Sigmoid colon (tissue), 7 donors: ENCODE results near the gene RSPRY1. TPM values are rescaled to one million over a fixed set of nuclear protein-coding genes. Genes with fewer than 3 reads are reported as not detected.

Experiments used
- DNase-seq: peaks from one replicate; pipeline ENCODE4 v3.0.0-alpha.2; 2019
- H3K27ac ChIP-seq, 4 donors: fragments of 200-600 bp; sonication (generic); one replicate each; pipeline ENCODE4 v1.5.1; 2016 to 2019; ENCODE audit warnings: mild to moderate bottlenecking in 1 of 4
- H3K27me3 ChIP-seq, 3 donors: fragments of 200-600 bp; sonication (generic); one replicate each; pipeline ENCODE4 v1.5.1; 2019; ENCODE audit warnings: mild to moderate bottlenecking in 1 of 3
- H3K36me3 ChIP-seq, 4 donors: fragments of 200-600 bp; sonication (generic); one replicate each; pipeline ENCODE4 v1.5.1; 2016 to 2019
- H3K4me1 ChIP-seq, 4 donors: fragments of 200-600 bp; sonication (generic); one replicate each; pipeline ENCODE4 v1.5.1; 2017 to 2019
- H3K4me3 ChIP-seq, 4 donors: fragments of 200-600 bp; sonication (generic); one replicate each; pipeline ENCODE4 v1.5.1; 2017 to 2019; ENCODE audit warnings: mild to moderate bottlenecking in 2 of 4, moderate library complexity in 1 of 4
- H3K9me3 ChIP-seq, 4 donors: fragments of 200-600 bp in 3 of 4; sonication (generic) in 3 of 4; one replicate each; pipeline versions ENCODE4 v1.5.1 to v1.6.1; 2013 to 2019
- EP300 ChIP-seq, 4 donors: sonication (generic); formaldehyde crosslinking; IDR thresholded peaks; one replicate each; pipeline ENCODE4 v1.6.1; 2017; ENCODE audit warnings: antibody characterized with exemption in 4 of 4
- POLR2A ChIP-seq, 2 donors: fragments of 450-650 bp; IDR thresholded peaks; one replicate each; pipeline ENCODE4 v1.6.1; 2016; ENCODE audit warnings: antibody characterized with exemption in 2 of 2, mild to moderate bottlenecking in 2 of 2, moderate library complexity in 2 of 2
- POLR2AphosphoS5 ChIP-seq, 4 donors: sonication (generic); formaldehyde crosslinking; IDR thresholded peaks; one replicate each; pipeline ENCODE4 v1.6.1; 2017; ENCODE audit warnings: antibody characterized with exemption in 4 of 4
- WGBS, 2 donors: extraction: QIAGEN DNeasy Blood & Tissue Kit; methylation state at CpG; one replicate each; pipeline ENCODE4 v1.1.7; 2013; 5-methylcytosine and 5-hydroxymethylcytosine counted together
- intact Hi-C: fragments of 100-400 bp; cut with DNase I; formaldehyde crosslinking; loops from one replicate; pipeline ENCODE4 v1.15.1; 2023
- polyA plus RNA-seq, 3 donors: library from polyadenylated mRNA; stranded (reverse); fragments of 200-250 nt; gene quantifications; one replicate each; pipeline ENCODE4 v1.2.3, GENCODE V29; 2013
- total RNA-seq, 4 donors: library from RNA; depleted of rRNA; stranded (reverse); fragments of >200 nt; gene quantifications; one replicate each; pipeline ENCODE4 v1.1.0, GENCODE V29; 2016
- TF ChIP-seq, protein P1 (sequence below), 4 experiments: fragments of 450-650 bp in 3 of 4; fragments of 200-600 bp in 1 of 4; IDR thresholded peaks; one replicate each; pipeline ENCODE4 v1.5.1; 2016 to 2019; ENCODE audit warnings: antibody characterized with exemption in 4 of 4, mild to moderate bottlenecking in 3 of 4, moderate library complexity in 2 of 4
- donor health status: healthy with polysubstance abuse.
- donor health status: Bipolar disorder and iron deficiency.
- donor health status: healthy.

Gene RSPRY1
- total and polyA plus RNA-seq, 7 donors, result 12.6 to 42.7 (median 30.6) TPM

DNA sequence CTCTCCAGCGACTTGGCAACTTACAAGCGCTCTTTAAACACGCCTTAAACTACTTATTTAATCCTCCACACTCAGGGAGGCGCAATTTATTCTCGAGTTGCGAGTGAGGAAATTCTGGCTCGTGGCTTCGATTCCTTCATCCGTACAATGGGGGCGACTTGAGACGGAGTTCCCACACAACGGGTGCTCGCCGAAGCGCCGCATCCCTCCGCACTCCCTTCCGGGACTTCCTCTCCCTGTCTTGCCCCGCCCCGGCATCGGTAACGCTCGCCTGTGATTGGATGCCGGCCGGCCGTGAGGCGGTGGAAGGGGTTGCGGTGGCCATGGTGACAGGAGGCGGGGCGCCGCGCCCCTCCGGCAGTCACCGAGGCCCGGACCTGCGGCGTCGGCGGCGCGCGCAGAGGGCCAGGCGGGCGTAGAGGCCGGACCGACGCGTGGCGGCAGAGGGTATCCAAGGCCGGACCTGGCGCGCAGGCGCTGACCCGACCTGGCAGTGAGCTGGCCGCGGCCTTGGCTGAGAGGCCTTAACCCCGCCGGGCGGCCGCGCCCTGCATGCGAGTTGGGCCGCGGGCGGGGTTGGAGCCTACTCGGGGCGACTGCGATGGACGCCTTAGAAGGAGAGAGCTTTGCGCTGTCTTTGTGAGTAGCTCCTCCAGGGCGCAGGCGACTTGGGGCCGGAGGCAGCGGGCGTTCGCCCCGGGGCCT, 58.8 kb downstream of the RSPRY1 start, which contains the start of gene ARL2BP:
Gene ARL2BP, plus strand, starts transcription at position 493 of the 705 bp plus-strand sequence. Its CDS starts 109 bp downstream, at position 602.
- peaks cover 0 to 14% (median 8%) of the 10 kb centered on the region in 4 donors for H3K4me1 ChIP-seq
- TF ChIP-seq, protein P1, sequence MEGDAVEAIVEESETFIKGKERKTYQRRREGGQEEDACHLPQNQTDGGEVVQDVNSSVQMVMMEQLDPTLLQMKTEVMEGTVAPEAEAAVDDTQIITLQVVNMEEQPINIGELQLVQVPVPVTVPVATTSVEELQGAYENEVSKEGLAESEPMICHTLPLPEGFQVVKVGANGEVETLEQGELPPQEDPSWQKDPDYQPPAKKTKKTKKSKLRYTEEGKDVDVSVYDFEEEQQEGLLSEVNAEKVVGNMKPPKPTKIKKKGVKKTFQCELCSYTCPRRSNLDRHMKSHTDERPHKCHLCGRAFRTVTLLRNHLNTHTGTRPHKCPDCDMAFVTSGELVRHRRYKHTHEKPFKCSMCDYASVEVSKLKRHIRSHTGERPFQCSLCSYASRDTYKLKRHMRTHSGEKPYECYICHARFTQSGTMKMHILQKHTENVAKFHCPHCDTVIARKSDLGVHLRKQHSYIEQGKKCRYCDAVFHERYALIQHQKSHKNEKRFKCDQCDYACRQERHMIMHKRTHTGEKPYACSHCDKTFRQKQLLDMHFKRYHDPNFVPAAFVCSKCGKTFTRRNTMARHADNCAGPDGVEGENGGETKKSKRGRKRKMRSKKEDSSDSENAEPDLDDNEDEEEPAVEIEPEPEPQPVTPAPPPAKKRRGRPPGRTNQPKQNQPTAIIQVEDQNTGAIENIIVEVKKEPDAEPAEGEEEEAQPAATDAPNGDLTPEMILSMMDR (IDR thresholded peaks at IDR 0.05), result no peak
- TF ChIP-seq POLR2A (IDR thresholded peaks at IDR 0.05) (peak; percentile 33 to 89), POLR2AphosphoS5 (IDR thresholded peaks at IDR 0.05) (peak; percentile 87 to 95 (median 94))
- no peaks in the 10 kb centered on the region for H3K9me3 ChIP-seq
- peaks cover 10 to 40% (median 26%) of the 10 kb centered on the region in 4 donors for H3K36me3 ChIP-seq
- peak within 1 kb of the TSS; percentile 93 to 96 (median 94) for H3K27ac ChIP-seq
- DNase-seq, result peak; percentile 99
- H3K4me3 ChIP-seq, result peak within 1 kb of the TSS; percentile 62 to 90 (median 86)
- 0% methylated on average over 77 of the region's 77 CpGs for WGBS, 2 donors
- H3K27me3 ChIP-seq, result no peaks in the 10 kb centered on the region
- intact Hi-C loops, result loop anchor here (1.0 to 5.0 kb wide), 3 partner anchors 54 to 153 kb away; partner anchors contain the start of gene CPNE2

GRCh38 chr16:57245472-57246113, 59.5 kb downstream of the RSPRY1 start:
- Histone ChIP-seq H3K4me3 (peak overlapping the region; percentile 62 to 90 (median 86)), H3K9me3 (no peaks in the 10 kb centered on the region), H3K4me1 (peaks cover 0 to 14% (median 8%) of the 10 kb centered on the region in 4 donors), H3K27me3 (no peaks in the 10 kb centered on the region), H3K27ac (peak overlapping the region; percentile 93 to 96 (median 94)), H3K36me3 (peaks cover 17 to 40% (median 33%) of the 10 kb centered on the region in 4 donors)
- peak; percentile 74 for DNase-seq
- TF ChIP-seq EP300 (IDR thresholded peaks at IDR 0.05) (no peak), POLR2AphosphoS5 (IDR thresholded peaks at IDR 0.05) (no peak), POLR2A (IDR thresholded peaks at IDR 0.05) (no peak)
- TF ChIP-seq, protein P1 (IDR thresholded peaks at IDR 0.05), result no peak
- 4 to 6% methylated on average over 28 of the region's 28 CpGs for WGBS, 2 donors
- intact Hi-C loops, result loop anchor here (1.0 to 5.0 kb wide), 2 partner anchors 54 to 153 kb away; partner anchors contain the start of gene CPNE2

GRCh38 chr16:57251352-57251751, 65.2 kb downstream of the RSPRY1 start:
- TF ChIP-seq, protein P1 (IDR thresholded peaks at IDR 0.05), result no peak
- no peak for TF ChIP-seq POLR2AphosphoS5 (IDR thresholded peaks at IDR 0.05)
- TF ChIP-seq EP300 (IDR thresholded peaks at IDR 0.05), result no peak
- no peak for TF ChIP-seq POLR2A (IDR thresholded peaks at IDR 0.05)
- peaks cover 35 to 96% (median 67%) of the 10 kb centered on the region in 4 donors for H3K36me3 ChIP-seq
- 98% methylated on average over 2 of the region's 2 CpGs for WGBS, 2 donors

GRCh38 chr16:57252148-57252721, 66.1 kb downstream of the RSPRY1 start:
- intact Hi-C loops, result no loop called here
- 97 to 98% methylated on average over 6 of the region's 6 CpGs for WGBS, 2 donors
- H3K4me1 ChIP-seq, result no peaks in the 10 kb centered on the region
- TF ChIP-seq, protein P1 (IDR thresholded peaks at IDR 0.05), result no peak
- TF ChIP-seq EP300 (IDR thresholded peaks at IDR 0.05) (no peak), POLR2AphosphoS5 (IDR thresholded peaks at IDR 0.05) (no peak), POLR2A (IDR thresholded peaks at IDR 0.05) (no peak)
- no peak overlapping the region for H3K4me3 ChIP-seq
- H3K36me3 ChIP-seq, result peaks cover 35 to 88% (median 61%) of the 10 kb centered on the region in 4 donors
- H3K27me3 ChIP-seq, result no peaks in the 10 kb centered on the region
- no peak overlapping the region for H3K27ac ChIP-seq
- no peak for DNase-seq
- H3K9me3 ChIP-seq, result no peaks in the 10 kb centered on the region

More at GRCh38 chr16:57251352-57251751, 65.2 kb downstream of the RSPRY1 start:
- H3K4me1 ChIP-seq, result peaks cover 0 to 3% (median 0%) of the 10 kb centered on the region in 4 donors
- intact Hi-C loops, result no loop called here
- H3K27ac ChIP-seq, result no peak overlapping the region
- no peaks in the 10 kb centered on the region for H3K27me3 ChIP-seq
- DNase-seq, result no peak
- H3K4me3 ChIP-seq, result no peak overlapping the region
- no peaks in the 10 kb centered on the region for H3K9me3 ChIP-seq
